Osteoblast (primary cell): ENCODE results near the gene FBXW7. TPM values are rescaled to one million over a fixed set of nuclear protein-coding genes. Genes with fewer than 3 reads are reported as not detected.
"Not testable (repeated sequence)": the region's sequence is repeated elsewhere in the genome, so short reads cannot be mapped to it uniquely, and the experiment has no call there.

Experiments used
- DNase-seq: peaks from one replicate; pipeline ENCODE4 v3.0.0; 2011; ENCODE audit warnings: low spot score, mixed read lengths; ENCODE audit not compliant: insufficient read length; ENCODE audit errors: missing footprints
- H2AFZ ChIP-seq: 2 replicates; pipeline ENCODE4 v1.6.0; 2011; ENCODE audit warnings: mild to moderate bottlenecking, low read length
- H3K27ac ChIP-seq: 2 replicates; pipeline ENCODE4 v1.5.1; 2011; ENCODE audit warnings: mild to moderate bottlenecking, low read depth, low read length, moderate library complexity
- H3K27me3 ChIP-seq: 2 replicates; pipeline ENCODE4 v1.6.0; 2012; ENCODE audit warnings: mild to moderate bottlenecking, control low read depth, inconsistent platforms, low read length, moderate library complexity; ENCODE audit not compliant: insufficient read depth
- H3K36me3 ChIP-seq: 2 replicates; pipeline ENCODE4 v1.5.1; 2011; ENCODE audit warnings: mild to moderate bottlenecking, low read length, control low read depth, moderate library complexity; ENCODE audit not compliant: insufficient read depth
- H3K4me1 ChIP-seq: 2 replicates; pipeline ENCODE4 v1.5.1; 2011; ENCODE audit warnings: mild to moderate bottlenecking, low read length, control low read depth, moderate library complexity; ENCODE audit not compliant: insufficient read depth
- H3K4me2 ChIP-seq: 2 replicates; pipeline ENCODE4 v1.6.0; 2011; ENCODE audit warnings: mild to moderate bottlenecking, low read length; ENCODE audit not compliant: insufficient read depth
- H3K4me3 ChIP-seq: fragments of 200-600 bp; sonication (generic); 3 replicates; pipeline ENCODE4 v1.5.1; 2012; ENCODE audit warnings: mild to moderate bottlenecking, low read length, inconsistent platforms; ENCODE audit not compliant: insufficient read depth
- H3K79me2 ChIP-seq: 2 replicates; pipeline ENCODE4 v1.6.0; 2012; ENCODE audit warnings: mild to moderate bottlenecking, low read length, control low read depth, inconsistent platforms; ENCODE audit not compliant: insufficient read depth
- H3K9me3 ChIP-seq: 2 replicates; pipeline ENCODE4 v1.5.1; 2011; ENCODE audit warnings: low read depth, low read length, control low read depth
- H4K20me1 ChIP-seq: 2 replicates; pipeline ENCODE4 v1.6.0; 2012; ENCODE audit warnings: mild to moderate bottlenecking, low read length, control low read depth; ENCODE audit not compliant: insufficient read depth
- total RNA-seq: library from RNA; depleted of rRNA; stranded (reverse); fragments of >200 nt; gene quantifications from 2 replicates; pipeline ENCODE4 v1.2.3, GENCODE V29; 2012
- TF ChIP-seq, protein P1 (sequence below): IDR thresholded peaks from 2 replicates; pipeline ENCODE4 v1.5.1; 2011; ENCODE audit warnings: mild to moderate bottlenecking, low read depth, low read length, moderate library complexity; ENCODE audit errors: extremely low read depth

Gene FBXW7
- total RNA-seq, 1 donor = 74.9 TPM

- Histone ChIP-seq H3K4me3 (no peak overlapping the region), H4K20me1 (no peaks in the 10 kb centered on the region), H3K27me3 (no peaks in the 10 kb centered on the region), H2AFZ (no peak overlapping the region), H3K4me2 (no peak overlapping the region), H3K79me2 (peaks cover 5% of the 10 kb centered on the region), H3K27ac (no peak overlapping the region), H3K9me3 (no peaks in the 10 kb centered on the region), H3K36me3 (no peaks in the 10 kb centered on the region), H3K4me1 (no peaks in the 10 kb centered on the region)
- DNase-seq = no peak
- TF ChIP-seq, protein P1, sequence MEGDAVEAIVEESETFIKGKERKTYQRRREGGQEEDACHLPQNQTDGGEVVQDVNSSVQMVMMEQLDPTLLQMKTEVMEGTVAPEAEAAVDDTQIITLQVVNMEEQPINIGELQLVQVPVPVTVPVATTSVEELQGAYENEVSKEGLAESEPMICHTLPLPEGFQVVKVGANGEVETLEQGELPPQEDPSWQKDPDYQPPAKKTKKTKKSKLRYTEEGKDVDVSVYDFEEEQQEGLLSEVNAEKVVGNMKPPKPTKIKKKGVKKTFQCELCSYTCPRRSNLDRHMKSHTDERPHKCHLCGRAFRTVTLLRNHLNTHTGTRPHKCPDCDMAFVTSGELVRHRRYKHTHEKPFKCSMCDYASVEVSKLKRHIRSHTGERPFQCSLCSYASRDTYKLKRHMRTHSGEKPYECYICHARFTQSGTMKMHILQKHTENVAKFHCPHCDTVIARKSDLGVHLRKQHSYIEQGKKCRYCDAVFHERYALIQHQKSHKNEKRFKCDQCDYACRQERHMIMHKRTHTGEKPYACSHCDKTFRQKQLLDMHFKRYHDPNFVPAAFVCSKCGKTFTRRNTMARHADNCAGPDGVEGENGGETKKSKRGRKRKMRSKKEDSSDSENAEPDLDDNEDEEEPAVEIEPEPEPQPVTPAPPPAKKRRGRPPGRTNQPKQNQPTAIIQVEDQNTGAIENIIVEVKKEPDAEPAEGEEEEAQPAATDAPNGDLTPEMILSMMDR = no peak
Observed at GRCh38 chr4:152545088-152545487, 9.2 kb upstream of the FBXW7 start.

DNA sequence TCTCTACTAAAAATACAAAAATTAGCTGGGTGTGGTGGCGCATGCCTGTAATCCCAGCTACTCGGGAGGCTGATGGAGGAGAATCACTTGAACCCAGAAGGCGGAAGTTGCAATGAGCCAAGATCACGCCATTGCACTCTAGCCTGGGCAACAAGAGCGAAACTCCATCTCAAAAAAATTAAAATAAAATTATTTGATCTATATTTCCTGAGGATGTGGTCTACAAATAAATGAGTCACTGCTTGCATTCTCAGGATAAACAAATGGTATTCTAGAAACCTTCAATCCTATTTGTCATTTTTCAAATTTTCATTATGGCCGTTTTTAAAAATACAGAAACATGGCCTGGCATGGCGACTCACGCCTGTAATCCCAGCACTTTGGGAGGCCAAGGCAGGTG lies 8.6 kb upstream of the FBXW7 start:
- not testable (repeated sequence) for H2AFZ ChIP-seq, H4K20me1 ChIP-seq, H3K27me3 ChIP-seq, DNase-seq, H3K4me1 ChIP-seq, H3K27ac ChIP-seq, H3K36me3 ChIP-seq, H3K9me3 ChIP-seq, H3K4me2 ChIP-seq, H3K4me3 ChIP-seq
- peaks cover 10% of the 10 kb centered on the region for H3K79me2 ChIP-seq

DNA sequence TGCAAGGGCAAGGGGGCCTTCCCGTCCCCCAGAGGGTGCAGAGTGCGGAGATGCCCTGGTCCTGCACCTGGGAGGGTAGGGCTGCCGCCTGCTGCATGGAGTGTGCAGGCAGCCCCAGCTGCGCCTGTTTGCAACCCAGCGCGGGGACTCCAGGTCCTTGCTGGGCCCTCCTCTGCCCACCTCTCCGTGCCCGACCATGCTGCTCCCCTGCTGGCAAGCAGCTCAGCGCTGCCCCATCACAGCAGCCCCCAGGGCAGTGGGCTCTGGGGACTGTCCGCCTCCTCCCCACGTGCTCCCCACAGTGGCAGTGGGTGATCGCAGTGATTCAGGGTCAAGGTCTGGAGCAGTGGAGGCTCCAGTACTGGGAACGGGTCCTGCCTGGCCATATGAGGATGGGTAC lies 5.0 kb upstream of the FBXW7 start:
- H3K4me3 ChIP-seq = no peak overlapping the region
- H3K79me2 ChIP-seq = peaks cover 43% of the 10 kb centered on the region
- no peak overlapping the region for H2AFZ ChIP-seq

GRCh38 chr4:152540293-152540674 lies 4.4 kb upstream of the FBXW7 start:
- no peak for DNase-seq
- peaks cover 7% of the 10 kb centered on the region for H4K20me1 ChIP-seq
- H3K79me2 ChIP-seq = peaks cover 48% of the 10 kb centered on the region
- TF ChIP-seq, protein P1 = no peak
- no peaks in the 10 kb centered on the region for H3K36me3 ChIP-seq
- peaks cover 10% of the 10 kb centered on the region for H3K4me1 ChIP-seq
- H2AFZ ChIP-seq = no peak overlapping the region
- no peak overlapping the region for H3K27ac ChIP-seq
- no peak overlapping the region for H3K4me3 ChIP-seq
- no peak overlapping the region for H3K4me2 ChIP-seq
- no peaks in the 10 kb centered on the region for H3K9me3 ChIP-seq
- H3K27me3 ChIP-seq = no peaks in the 10 kb centered on the region

More for the DNA sequence above, 5.0 kb upstream of the FBXW7 start:
- TF ChIP-seq, protein P1 = no peak
- H3K36me3 ChIP-seq = no peaks in the 10 kb centered on the region
- no peak overlapping the region for H3K27ac ChIP-seq
- no peaks in the 10 kb centered on the region for H3K9me3 ChIP-seq
- no peak for DNase-seq
- H3K4me1 ChIP-seq = peaks cover 10% of the 10 kb centered on the region
- no peaks in the 10 kb centered on the region for H3K27me3 ChIP-seq
- peaks cover 7% of the 10 kb centered on the region for H4K20me1 ChIP-seq
- no peak overlapping the region for H3K4me2 ChIP-seq
